GM23338 (cell line): ENCODE data around the gene MYT1.

Source experiments
- CREB1 ChIP-seq: fragments of 250-450 bp; sonication (Bioruptor Pico); IDR thresholded peaks from 2 replicates; pipeline ENCODE4 v1.5.0; 2020; ENCODE audit warnings: low read depth, mild to moderate bottlenecking, moderate library complexity
- CTCF ChIP-seq, 2 experiments: fragments of 200-600 bp in 1 of 2; sonication (generic) in 1 of 2; conservative IDR thresholded peaks; 2 replicates each; pipeline versions ENCODE4 v1.5.1 to v1.6.1; 2016 to 2017; ENCODE audit warnings: antibody characterized with exemption in 2 of 2, low read depth in 2 of 2, mild to moderate bottlenecking in 2 of 2, moderate library complexity in 1 of 2
- ETS1 ChIP-seq: IDR thresholded peaks from 2 replicates; pipeline ENCODE4 v1.6.1; 2016; ENCODE audit warnings: antibody characterized with exemption
- EZH2phosphoT487 ChIP-seq: fragments of 200-600 bp; sonication (generic); IDR thresholded peaks from one replicate; pipeline ENCODE4 v1.8.1; 2018; ENCODE audit warnings: antibody characterized with exemption; ENCODE audit not compliant: unreplicated experiment

GRCh38 chr20:64153861-64154589 lies 10.2 kb upstream of the MYT1 start:
- TF ChIP-seq CTCF (conservative IDR thresholded peaks at IDR 0.05; ENCODE audit: low read depth in 2 of 2) (no peak), CREB1 (no peak), ETS1 (no peak), EZH2phosphoT487 (no peak)
